ENCODE data around the gene TRMU.
"Not testable (repeated sequence)": the region's sequence is repeated elsewhere in the genome, so short reads cannot be mapped to it uniquely, and the experiment has no call there.

Gene TRMU

DNA sequence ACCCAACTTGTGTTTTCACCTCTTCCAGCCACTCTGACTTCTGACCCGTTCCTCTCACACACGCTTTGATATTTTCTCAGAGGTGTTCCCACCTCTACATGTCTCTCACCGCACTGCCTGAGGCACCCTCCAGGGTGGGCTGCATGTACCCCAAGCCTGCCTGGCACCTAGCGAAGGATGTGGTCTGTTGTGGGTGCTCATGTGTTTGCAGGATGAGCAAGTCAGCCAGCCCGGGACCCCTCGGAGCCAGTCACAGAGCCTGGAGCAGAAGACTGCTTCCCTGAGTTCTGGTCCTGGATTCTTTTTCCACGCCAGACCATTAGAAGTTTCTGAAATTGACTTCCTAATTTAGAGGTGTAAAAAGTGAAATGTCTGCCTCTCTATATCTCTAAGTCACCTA lies 35.0 kb upstream of the TRMU start:
- no peak for FAIRE-seq

DNA sequence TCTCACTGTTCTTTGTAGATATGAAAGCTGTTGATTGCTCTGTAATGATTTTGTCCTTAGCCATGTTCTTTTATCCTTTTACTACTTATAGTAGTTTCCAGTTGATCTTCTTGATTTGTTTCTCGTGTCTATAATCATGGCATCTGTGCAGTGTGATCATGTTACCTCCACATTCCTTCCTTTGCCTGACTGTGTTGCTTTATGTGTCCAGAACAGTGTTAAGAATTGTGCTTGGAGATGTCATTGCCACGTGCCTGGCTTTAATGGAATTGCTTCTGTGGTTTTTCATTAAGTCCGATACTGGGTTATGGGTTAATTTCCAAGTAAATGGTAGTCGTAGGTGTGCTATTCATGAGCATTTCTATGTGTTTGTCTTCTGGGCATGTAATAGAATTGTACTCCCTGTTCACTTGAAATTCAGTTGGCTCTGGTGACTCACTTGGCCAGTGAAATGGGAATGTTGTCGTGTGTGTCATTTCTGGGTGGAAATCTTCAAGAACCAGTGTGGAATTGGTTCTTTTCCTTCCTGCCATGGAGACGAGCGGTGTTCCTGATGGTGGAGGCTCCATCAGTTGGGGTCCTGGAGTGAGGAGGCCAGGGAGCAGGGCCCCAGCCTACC lies 32.1 kb upstream of the TRMU start:
- FAIRE-seq: no peak

DNA sequence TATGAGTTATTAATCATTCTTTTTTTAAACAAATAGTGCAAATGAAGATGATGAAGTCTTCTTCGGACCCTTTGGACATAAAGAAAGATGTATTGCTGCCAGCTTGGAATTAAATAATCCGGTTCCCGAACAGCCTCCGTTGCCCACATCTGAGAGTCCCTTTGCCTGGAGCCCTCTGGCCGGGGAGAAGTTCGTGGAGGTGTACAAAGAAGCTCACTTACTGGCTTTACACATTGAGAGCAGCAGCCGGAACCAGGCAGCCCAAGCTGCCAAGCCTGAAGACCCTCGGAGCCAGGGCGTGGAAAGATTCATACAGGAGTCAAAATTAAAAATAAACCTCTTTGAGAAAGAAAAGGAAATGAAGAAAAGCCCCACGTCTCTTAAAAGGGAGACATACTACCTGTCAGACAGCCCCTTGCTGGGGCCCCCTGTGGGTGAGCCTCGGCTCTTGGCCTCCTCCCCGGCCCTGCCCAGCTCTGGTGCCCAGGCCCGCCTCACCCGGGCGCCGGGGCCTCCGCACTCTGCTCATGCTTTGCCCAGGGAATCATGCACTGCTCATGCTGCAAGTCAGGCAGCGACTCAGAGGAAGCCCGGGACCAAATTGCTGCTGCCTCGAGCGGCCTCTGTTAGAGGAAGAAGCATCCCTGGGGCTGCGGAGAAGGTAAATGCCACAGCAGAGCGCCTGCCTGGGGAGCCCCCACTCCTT lies 27.1 kb upstream of the TRMU start:
- no peak for FAIRE-seq

DNA sequence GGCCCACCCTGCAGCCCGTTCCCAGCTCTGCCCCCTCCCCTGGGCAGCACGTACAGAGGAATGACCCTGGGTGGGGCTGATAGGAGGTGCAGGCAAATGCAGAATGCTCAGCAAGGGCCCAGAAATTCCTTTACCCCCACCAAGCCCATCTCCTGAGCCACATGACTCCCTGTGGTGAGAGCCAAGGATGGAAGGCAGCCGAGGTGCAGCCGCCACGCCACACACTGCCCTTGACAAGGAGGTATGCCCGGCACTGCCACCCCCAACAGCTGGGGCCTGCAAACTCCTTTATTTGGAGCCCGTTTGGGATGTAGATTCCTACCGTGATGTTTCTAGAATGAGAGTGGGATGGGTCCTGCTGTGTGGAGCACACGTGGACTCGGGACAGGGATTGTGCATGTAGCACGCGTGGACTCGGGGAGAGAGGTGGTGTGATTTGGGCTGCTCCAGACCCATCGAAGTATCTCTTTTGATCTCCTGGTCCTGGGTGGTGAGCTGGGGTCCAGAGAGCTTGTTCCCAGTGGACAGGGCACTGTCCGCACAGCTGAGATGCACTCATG lies 25.9 kb upstream of the TRMU start:
- FAIRE-seq: no peak

DNA sequence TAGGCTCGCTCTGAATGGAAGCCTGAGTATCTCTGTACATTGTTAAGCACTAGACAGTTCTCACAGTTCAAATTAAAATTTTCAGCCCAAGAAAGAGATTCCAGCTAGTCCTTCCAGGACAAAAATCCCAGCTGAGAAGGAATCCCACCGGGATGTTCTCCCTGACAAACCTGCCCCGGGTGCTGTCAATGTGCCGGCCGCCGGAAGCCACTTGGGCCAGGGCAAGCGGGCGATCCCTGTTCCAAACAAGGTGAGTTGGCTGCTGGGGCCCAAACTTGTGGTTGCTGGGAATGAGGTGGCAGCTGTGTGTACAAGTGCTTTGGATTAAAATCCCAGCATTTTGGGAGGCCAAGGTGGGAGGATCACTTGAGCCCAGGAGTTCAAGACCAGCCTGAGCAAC lies 23.5 kb upstream of the TRMU start:
- no peak for FAIRE-seq

DNA sequence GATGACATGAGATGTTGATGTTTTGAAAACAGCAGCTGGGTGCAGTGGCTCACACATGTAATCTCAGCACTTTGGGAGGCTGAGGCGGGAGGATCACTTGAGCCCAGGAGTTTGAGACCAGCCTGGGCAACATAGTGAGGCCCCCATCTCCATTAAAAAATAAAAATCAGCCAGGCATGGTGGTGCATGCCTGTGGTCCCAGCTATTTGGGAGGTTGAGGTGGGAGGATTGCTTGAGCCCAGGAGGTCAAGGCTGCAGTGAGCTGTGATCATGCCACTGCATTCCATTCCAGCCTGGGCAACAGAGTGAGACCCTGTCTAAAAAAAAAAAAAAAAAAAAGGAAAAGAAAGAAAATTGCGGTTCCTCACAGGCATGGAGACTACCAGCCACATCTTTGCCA lies 22.7 kb upstream of the TRMU start:
- FAIRE-seq: not testable (repeated sequence)

DNA sequence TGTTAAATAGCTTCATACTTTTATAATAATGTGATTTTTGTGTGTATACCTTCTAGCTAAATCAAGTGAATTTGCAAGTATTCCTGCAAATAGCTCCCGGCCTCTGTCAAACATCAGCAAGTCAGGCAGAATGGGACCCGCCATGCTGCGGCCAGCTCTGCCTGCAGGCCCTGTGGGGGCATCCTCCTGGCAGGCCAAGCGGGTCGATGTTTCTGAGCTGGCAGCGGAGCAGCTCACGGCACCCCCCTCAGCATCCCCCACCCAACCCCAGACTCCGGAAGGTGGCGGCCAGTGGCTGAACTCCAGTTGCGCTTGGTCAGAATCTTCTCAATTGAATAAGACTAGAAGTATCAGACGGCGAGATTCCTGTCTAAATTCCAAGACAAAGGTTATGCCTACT lies 19.5 kb upstream of the TRMU start:
- FAIRE-seq: no peak

DNA sequence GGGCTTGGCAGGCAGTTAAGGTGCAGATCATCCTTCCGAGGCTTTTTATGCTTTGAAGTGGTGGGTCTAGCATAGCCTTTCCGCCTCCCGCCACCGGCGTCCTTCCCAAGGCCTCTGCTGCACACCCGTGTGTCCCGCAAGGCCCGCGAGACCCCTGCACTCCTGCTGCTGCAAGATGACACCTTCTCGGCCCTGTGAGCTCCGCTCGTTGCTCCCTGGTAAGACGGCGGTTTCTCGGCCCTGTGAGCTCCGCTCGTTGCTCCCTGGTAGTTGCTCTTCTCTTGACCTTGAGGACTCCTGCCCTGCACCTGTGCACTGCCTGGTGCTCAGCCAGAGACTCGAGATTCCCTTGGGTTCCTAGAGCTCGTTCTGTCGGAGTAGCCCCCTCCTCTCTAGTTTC lies 17.9 kb upstream of the TRMU start:
- no peak for FAIRE-seq

DNA sequence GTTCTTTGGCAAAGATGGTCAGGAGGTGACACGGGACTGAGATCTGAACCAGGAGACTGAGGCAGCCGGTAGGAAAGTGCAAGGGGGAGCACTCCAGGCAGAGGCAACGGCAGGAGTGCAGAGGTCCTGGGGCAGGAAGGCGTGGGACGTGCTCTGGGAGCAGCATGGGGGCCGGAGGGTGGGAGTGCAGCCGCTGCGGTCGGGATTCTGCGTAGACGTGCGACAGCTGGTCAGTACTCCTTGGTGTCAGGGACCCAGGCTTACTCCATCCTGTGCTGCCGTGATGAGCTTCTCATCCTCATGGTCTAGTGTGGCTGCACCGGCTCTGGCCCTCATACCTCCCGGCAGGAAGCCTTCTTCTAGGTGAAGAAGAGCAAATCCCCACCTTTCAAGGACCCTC lies 16.9 kb upstream of the TRMU start:
- FAIRE-seq: no peak

DNA sequence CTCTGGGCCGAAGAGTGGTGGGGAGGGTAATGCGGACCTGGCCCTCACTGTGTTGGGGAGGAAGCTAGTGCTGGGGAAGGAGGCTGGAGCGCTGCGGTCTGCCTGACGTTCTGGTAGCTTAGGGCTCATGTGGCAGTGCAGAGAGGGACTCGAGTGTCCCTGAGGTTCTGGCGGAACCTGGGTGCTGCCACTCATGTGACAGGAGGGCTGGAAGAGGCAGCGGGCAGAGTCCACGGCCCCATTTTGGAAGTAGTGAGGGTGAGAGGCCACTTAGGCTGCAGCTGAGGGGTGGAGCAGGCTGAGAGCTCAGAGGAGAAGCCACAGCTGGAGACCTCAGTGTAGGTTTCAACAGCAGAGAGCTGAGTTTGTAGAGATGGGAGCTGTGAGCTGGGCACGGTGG lies 16.2 kb upstream of the TRMU start:
- FAIRE-seq: no peak

DNA sequence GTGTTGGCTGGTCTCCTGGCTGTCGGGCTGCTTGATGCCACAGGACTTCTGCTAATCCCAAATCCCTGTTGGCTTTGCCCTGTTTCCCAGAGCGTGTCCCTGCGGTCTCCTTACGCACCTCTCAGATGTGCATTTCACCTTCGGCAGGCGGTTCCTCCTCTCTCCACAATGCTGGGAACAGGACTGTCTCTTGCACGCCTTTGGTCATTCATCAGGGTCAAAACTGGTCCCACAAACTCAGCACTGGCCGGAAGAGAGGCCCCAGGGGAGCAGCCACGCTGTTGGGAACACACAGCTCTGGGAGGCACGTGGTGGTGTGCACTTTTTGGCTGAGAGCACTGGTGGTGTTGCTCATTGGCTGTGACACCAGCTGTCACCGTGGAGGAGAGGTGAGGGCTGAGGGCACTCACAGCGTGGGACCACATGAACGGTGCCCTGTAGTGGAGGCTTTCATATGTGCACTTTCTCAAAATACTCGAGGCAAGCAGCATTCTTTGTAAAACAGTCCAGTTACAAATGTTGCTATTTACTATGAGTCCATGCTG lies 15.3 kb upstream of the TRMU start:
- no peak for FAIRE-seq

DNA sequence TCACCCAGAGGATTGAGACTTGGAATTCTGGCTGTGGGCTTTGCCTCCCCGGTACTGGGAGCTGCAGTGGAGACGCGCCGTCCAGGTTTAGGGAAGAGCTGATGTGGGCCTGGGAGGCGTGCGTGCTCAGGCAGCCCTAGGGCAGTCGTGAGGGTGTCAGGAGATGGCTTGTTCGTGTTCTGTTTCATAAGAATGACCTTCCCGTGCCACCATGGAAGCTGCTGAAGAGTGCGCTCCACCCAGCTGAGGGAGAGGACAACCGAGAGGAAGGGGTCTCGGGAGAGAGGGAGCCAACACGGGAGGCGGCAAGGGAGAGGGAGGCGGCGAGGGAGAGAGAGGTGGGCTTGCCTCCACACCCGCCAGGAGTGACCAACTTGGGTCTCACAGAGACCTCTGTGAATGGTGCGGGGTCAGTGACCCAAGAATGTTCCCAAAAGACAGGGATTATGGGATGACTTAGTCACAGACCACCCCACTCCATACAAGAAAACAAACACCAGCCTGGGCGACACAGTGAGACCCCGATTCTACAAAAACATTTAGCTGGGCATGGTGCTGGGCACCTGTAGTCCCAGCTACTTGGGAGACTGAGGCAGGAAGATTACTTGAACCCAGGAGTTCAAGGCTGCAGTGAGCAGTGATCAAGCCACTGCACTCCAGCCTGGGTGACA lies 14.7 kb upstream of the TRMU start:
- FAIRE-seq: no peak

DNA sequence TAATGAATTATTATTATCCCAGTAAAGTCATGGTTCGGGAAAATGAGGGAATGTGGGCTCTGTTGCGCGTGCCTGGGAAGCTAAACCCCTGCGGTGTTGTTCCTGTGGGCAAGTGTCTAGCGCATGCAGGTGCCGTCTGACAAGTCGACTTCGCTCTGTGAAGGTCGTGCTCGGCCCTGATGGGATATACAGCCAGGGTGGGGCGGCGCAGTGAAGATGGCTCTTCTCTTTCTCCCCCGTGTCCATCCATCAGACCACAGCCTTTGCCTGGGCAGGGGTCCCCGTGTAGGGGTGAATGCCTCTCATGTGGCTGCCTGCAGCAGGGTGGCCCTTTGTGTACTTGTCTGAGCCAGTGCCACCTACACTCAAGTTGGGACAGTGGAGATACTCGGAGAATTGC lies 12.8 kb upstream of the TRMU start:
- no peak for FAIRE-seq

DNA sequence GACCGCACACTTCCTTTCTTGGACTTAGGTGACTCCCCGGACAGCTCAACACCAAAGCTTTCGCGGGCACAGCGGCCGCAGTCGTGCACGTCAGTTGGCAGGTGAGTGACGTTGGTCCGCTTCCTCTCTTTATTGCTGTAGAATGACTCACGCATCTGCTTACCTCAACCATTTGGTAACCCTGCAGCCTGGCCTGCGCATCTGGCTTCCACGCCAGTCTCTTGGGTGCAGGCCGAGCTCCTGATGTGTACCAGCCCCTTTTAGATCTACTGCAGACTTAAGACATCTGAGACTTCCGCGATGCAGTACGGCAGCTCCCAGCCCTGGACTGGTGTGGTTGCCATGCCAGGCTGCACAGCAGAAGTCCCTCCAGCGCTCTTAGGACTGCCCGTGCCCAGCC lies 12.4 kb upstream of the TRMU start:
- FAIRE-seq: no peak

DNA sequence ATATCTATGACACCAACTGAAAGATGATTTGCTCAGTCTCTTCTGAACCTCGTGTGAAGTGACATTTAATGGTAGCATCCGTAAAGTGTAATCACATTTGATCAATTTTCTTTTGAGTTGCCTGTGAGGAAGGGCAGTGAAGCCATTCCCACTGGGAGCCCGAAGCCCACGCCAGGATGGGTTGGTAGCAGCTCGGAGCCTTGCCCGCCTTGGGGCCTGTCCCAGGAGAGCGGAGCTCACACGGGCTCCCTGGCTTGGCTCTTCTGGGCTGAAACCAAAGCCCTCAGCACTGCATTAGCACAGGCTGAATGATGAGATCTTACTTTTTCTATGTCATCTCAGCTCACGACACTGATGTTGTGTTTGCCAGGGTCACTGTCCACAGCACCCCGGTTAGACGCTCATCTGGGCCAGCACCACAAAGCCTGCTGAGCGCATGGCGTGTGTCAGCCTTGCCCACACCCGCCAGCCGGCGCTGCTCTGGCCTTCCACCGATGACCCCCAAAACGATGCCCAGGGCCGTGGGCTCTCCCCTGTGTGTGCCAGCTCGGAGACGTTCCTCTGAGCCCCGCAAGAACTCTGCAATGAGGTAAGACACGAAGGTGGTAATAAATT lies 9.3 kb upstream of the TRMU start:
- FAIRE-seq: no peak

DNA sequence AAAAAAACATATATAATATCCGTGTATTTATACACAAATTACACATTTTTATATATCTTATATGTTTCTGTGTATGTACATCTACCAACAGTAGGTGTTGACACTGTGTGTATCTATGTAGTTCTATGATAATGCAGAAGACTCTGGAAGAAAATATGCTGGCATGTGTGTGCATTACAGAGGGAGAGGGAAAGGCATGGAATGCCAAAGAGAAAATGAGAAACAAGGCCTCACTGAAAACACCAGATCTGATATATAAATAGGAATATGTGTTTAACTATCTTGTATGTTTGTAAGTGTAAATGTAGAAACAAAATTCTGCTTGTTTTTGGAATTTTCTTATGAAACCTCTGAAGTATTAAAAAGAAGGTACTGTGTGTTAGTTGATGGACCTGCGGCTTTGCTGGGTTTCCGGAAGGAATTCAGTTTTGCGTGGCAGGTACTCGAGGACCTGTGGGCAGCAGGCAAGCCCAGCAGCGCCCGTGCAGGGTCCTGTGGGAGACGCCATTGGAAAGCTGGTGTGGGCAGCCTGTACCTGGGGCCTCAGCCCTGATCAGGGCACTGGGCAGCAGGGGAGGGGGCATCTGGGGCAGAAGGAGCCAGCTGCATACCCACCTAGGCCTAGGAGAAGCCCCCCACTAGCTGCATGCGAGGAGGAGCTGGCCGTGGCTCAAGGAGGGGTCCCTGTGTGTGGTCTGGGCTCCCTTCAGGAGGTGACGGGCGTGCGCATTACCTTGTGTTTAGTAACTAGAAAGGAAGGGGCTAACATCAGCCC lies 7.6 kb upstream of the TRMU start:
- FAIRE-seq: no peak

DNA sequence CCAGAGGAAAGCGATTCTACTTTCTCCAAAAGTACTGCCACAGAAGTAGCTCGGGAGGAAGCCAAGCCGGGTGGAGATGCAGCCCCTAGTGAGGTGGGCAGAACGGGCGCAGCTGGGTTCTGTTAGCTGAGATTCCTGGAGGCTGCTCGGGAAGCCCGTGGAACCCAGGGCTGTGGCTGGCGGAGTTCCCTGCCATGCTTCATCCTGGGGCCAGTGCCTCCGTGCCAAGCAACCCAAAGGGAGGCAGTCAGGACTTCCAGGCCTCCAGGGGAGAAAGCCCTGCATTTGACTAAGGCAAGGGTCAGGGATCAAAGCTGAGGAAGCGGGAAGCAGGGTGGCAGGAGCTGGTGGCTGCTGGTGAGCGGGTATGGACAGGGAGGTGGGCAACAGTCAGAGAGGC lies 6.7 kb upstream of the TRMU start:
- no peak for FAIRE-seq

DNA sequence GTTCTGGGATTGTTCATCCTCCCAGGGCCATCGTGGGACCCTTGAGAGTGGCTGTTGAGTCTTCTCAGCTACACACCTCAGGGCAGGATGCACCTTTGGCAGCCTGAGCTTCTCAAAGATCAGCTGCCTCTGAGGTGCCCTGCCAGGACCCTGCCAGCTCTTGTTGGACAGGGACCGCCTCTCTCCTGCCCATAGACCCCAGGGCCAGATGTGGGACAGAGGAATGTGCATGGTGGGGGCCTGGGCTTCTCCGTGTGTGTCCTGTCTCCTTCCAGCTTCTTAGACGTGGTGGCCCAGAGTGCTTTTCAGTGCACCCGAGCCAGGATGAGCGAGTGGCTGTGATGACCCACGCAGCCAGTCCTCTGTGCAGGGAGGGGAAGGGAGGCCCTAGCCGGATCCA lies 5.9 kb upstream of the TRMU start:
- no peak for FAIRE-seq

DNA sequence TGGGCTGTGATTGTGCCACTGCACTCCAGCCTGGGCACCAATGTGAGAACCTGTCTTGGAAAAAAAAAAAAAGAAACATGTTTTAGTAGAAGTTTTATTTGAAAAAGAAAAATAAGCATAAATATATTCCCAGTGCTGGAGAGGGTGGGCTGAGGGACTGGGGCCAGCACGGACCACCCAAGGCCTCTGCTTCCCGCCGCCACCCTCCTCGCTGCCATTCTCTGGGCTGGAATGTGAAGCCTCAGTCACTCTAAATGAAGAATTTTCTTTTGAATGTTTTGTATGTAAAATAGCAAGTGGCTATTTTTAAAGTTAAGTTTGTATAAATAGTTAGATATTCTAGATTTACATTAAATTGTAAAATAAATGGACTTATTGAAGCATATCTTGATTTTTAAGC lies 5.1 kb upstream of the TRMU start:
- FAIRE-seq: no peak

DNA sequence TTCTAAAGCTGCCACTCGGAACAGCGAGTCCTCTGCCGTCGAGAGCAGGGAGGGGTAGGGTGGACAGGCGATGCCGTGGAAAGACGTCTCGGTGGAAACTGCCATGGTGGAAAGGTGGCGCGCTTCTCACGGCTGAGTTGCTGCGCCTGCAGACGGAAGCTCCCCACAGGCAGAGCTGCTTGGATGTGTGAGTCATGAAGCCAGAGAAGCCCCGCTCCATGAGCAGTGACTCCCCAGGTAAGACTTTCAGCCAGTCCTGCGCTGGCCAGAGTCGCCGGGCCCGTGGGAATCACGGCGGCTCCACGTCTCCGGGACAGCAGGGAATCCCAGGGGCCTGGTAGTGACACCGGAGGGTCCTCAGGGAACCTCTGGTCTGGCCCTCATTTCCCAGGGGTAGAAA lies 4.0 kb upstream of the TRMU start:
- no peak for FAIRE-seq

DNA sequence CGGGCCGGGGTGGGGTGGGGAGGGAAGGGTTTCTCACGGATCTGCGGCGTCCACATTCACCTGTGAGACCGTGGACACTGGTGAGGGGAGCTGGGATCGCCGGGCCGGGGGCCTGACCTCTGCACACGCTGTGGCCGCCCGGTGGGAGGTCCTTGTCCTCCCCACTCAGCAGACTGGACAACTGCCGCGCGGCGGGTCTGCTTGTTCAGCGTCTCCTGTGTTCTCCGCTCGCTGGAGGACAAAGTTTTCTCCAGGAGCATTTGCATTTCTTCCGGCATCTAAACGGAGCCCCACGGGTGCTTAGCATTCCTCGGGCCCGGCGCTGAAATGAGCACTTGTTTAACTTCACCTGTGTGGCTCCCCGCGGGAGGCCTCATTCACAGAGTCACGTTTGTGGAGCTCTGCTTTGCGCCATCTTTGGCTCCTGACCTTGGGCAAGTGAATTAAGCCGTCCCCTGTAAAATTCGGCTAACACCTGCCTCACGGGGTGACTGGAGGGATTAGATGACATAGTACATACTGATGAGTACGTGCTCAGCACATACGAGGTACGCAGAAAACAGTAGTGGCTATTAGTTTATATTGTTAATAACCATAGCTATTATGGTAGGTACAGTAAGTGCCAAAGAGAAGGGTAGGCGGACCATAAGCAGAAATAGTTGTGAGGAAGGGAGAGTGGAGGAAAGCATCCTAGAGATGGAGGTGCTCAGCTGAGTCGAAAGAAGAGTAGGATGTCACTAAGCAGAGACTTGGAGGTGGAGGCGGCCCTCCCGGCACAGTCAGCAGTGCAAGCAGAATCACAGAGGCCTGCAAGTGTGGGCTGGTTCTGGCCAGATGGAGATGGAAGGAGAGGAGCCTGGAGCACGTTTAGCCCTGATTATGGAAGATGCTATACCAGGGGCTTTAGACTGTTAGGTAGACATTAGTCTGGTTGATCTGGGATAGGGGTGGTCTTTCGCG lies 885 bp downstream of the TRMU start:
- no peak for FAIRE-seq

DNA sequence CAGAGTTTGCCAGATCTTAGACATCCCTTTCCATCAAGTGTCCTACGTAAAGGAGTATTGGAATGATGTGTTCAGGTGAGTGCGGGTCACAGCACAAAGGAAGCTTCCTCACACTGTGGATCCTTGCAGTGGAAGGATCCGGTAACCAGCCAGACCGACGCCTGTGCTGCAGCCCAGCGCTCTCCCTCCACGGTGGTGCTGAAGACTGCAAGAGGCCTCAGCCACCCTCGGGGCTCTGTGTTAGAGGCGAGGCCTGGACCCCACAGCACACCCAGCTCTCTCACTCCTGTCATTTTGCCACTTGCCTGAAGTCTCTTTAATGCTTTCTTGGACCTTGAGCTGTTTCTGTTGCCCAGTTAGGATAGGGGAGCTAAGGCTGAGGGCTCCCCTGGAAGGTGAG lies 2.4 kb downstream of the TRMU start:
- FAIRE-seq: no peak

Data from TTC549 (cell line).